SK-N-SH treated with all-trans-retinoic acid at 6 μM for 48 hours (cell line): ENCODE data around the gene MED26.

ENCODE experiments used
- ATAC-seq: fragments of 200-7000 bp; cut with Tn5 transposase; 3 replicates; pipeline ENCODE4 v1.9.1; 2020; ENCODE audit warnings: mild to moderate bottlenecking, moderate library complexity
- ARNTL ChIP-seq: fragments of 450-650 bp; formaldehyde crosslinking; IDR thresholded peaks from 2 replicates; pipeline ENCODE4 v1.5.0; 2020; ENCODE audit warnings: low read depth, mild to moderate bottlenecking, moderate library complexity, borderline replicate concordance
- BACH2 ChIP-seq: fragments of 250-450 bp; sonication (Bioruptor Pico); IDR thresholded peaks from 2 replicates; pipeline ENCODE4 v1.9.0; 2021; ENCODE audit warnings: mild to moderate bottlenecking, borderline replicate concordance
- CSDC2 ChIP-seq: fragments of 250-450 bp; sonication (Bioruptor Pico); IDR thresholded peaks from 2 replicates; pipeline ENCODE4 v1.5.0; 2020; ENCODE audit warnings: mild to moderate bottlenecking, moderate library complexity
- ESRRG ChIP-seq: fragments of 250-450 bp; sonication (Bioruptor Pico); IDR thresholded peaks from 2 replicates; pipeline ENCODE4 v1.6.1; 2021; ENCODE audit warnings: mild to moderate bottlenecking
- GLIS3 ChIP-seq: fragments of 250-450 bp; sonication (Bioruptor Pico); IDR thresholded peaks from 2 replicates; pipeline ENCODE4 v1.5.0; 2020; ENCODE audit warnings: mild to moderate bottlenecking, moderate library complexity
- ISL1 ChIP-seq: fragments of 250-450 bp; sonication (Bioruptor Pico); IDR thresholded peaks from 2 replicates; pipeline ENCODE4 v2.1.2; 2022; ENCODE audit warnings: mild to moderate bottlenecking, moderate library complexity
- OSR1 ChIP-seq: fragments of 250-450 bp; sonication (Bioruptor Pico); IDR thresholded peaks from 2 replicates; pipeline ENCODE4 v1.8.0; 2022; ENCODE audit warnings: moderate library complexity, mild to moderate bottlenecking, inconsistent platforms
- PPARA ChIP-seq: fragments of 250-450 bp; sonication (Bioruptor Pico); IDR thresholded peaks from 2 replicates; pipeline ENCODE4 v1.5.0; 2020; ENCODE audit warnings: mild to moderate bottlenecking, borderline replicate concordance
- RARB ChIP-seq: fragments of 250-450 bp; sonication (Bioruptor Pico); IDR thresholded peaks from 2 replicates; pipeline ENCODE4 v1.8.0; 2021; ENCODE audit warnings: mild to moderate bottlenecking, moderate library complexity
- SNAI2 ChIP-seq: fragments of 250-450 bp; sonication (Bioruptor Pico); IDR thresholded peaks from 2 replicates; pipeline ENCODE4 v1.5.0; 2020; ENCODE audit warnings: mild to moderate bottlenecking, moderate library complexity
- ZC3H10 ChIP-seq: fragments of 250-450 bp; sonication (Bioruptor Pico); IDR thresholded peaks from 2 replicates; pipeline ENCODE4 v1.5.1; 2021; ENCODE audit warnings: mild to moderate bottlenecking, moderate library complexity
- ZFP30 ChIP-seq: fragments of 450-650 bp; formaldehyde crosslinking; IDR thresholded peaks from 2 replicates; pipeline ENCODE4 v1.5.0; 2022; ENCODE audit warnings: mild to moderate bottlenecking, moderate library complexity
- ZNF565 ChIP-seq: fragments of 450-650 bp; formaldehyde crosslinking; conservative IDR thresholded peaks from 2 replicates; pipeline ENCODE4 v1.5.0; 2020; ENCODE audit warnings: low read depth, mild to moderate bottlenecking, moderate library complexity
- ZNF70 ChIP-seq: fragments of 450-650 bp; formaldehyde crosslinking; IDR thresholded peaks from 2 replicates; pipeline ENCODE4 v1.5.0; 2020; ENCODE audit warnings: mild to moderate bottlenecking, moderate library complexity
- ZNF8 ChIP-seq: fragments of 450-650 bp; formaldehyde crosslinking; IDR thresholded peaks from 2 replicates; pipeline ENCODE4 v1.5.0; 2020; ENCODE audit warnings: mild to moderate bottlenecking, moderate library complexity
- TF ChIP-seq, protein P1 (sequence below): fragments of 250-450 bp; sonication (Bioruptor Pico); IDR thresholded peaks from 2 replicates; pipeline ENCODE4 v1.8.0; 2021; ENCODE audit warnings: low read depth, mild to moderate bottlenecking, moderate library complexity, borderline replicate concordance
- TF ChIP-seq, protein P2 (sequence below): fragments of 250-450 bp; sonication (Bioruptor Pico); IDR thresholded peaks from 2 replicates; pipeline ENCODE4 v1.5.0; 2020; ENCODE audit warnings: mild to moderate bottlenecking, moderate library complexity
- TF ChIP-seq, protein P3 (sequence below): fragments of 250-450 bp; sonication (Bioruptor Pico); IDR thresholded peaks from 2 replicates; pipeline ENCODE4 v1.5.1; 2020; ENCODE audit warnings: low read depth, mild to moderate bottlenecking, moderate library complexity
- TF ChIP-seq, protein P4 (sequence below): fragments of 250-450 bp; sonication (Bioruptor Pico); IDR thresholded peaks from 2 replicates; pipeline ENCODE4 v1.8.0; 2020; ENCODE audit warnings: mild to moderate bottlenecking, moderate library complexity, borderline replicate concordance

MED26 gene

DNA sequence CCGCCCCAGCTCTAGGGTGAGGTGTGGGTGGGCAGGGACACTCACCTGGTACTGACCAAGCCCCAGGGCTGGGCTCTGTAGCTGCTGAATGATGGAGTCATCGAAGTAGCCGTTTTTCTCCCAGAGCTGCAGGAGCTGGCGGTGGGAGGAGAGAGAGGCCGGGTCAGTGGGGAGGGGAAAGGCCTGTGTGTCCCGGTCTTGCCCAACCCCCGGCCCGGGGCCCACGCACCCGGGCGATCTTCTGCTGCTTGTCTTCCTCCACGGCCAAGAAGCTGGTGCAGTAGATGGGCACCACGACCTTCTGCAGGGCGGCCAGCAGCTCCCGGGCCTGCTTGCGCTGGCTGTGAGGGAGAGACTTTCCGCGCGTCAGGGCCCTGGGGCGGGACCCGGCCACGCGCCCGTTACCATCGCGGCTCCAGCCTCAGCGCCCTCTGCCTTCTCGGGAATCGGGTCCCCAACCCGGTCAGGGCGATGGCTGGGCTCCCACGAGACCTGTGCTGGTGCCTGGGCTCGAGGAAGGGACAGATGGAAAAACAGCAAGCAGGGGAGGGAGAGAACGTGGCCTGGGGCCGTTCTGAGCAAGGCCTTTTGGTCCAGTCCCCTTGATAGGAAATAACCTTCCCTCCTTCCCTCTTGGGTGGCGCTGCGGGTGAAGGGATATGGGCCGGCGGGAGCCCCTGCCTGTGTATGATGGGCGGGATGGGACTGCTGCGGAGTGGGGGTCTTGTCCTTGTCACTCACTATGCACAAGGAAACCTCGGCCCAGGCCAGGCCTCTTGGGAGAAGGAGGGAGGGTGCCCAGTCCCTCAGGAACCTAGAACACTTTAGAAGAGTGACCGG is 97.2 kb downstream of the MED26 start:
- no peak for ATAC-seq

DNA sequence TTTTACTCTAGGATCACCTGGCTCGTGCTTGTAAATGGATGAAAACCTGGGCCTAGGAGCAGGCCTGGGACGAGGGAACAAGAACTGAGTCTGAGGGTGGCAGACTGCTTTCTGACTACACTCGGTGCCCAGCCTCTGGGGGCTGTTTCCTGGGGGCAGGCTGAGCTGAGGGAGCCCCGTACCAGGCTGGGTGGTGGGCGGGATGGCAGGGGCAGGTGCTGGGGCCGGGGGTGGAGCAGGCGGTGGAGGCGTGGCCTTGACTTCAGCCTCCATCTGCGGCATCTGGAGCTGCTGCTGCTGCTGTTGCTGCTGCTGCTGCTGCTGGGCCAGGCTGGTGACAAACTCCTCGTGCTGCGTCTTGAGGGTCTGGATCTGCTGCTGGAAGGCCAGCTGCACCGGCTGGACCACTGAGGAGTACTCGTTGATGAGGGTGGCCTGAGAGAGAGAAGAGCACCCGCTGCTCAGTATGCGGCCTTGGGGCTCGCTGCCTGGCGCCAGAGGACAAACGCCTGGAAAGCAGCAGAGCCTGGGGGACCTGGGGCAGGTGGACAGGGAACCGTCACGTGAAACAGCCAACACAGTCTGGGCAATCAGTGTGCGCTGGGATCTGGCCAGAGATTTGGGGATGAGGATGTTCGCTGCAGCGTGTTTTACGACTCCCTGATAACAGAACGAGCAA is 98.4 kb downstream of the MED26 start:
- TF ChIP-seq, protein P1, sequence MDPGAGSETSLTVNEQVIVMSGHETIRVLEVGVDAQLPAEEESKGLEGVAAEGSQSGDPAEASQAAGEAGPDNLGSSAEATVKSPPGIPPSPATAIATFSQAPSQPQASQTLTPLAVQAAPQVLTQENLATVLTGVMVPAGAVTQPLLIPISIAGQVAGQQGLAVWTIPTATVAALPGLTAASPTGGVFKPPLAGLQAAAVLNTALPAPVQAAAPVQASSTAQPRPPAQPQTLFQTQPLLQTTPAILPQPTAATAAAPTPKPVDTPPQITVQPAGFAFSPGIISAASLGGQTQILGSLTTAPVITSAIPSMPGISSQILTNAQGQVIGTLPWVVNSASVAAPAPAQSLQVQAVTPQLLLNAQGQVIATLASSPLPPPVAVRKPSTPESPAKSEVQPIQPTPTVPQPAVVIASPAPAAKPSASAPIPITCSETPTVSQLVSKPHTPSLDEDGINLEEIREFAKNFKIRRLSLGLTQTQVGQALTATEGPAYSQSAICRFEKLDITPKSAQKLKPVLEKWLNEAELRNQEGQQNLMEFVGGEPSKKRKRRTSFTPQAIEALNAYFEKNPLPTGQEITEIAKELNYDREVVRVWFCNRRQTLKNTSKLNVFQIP (CRISPR knock-in tag): no peak
- TF ChIP-seq, protein P2, sequence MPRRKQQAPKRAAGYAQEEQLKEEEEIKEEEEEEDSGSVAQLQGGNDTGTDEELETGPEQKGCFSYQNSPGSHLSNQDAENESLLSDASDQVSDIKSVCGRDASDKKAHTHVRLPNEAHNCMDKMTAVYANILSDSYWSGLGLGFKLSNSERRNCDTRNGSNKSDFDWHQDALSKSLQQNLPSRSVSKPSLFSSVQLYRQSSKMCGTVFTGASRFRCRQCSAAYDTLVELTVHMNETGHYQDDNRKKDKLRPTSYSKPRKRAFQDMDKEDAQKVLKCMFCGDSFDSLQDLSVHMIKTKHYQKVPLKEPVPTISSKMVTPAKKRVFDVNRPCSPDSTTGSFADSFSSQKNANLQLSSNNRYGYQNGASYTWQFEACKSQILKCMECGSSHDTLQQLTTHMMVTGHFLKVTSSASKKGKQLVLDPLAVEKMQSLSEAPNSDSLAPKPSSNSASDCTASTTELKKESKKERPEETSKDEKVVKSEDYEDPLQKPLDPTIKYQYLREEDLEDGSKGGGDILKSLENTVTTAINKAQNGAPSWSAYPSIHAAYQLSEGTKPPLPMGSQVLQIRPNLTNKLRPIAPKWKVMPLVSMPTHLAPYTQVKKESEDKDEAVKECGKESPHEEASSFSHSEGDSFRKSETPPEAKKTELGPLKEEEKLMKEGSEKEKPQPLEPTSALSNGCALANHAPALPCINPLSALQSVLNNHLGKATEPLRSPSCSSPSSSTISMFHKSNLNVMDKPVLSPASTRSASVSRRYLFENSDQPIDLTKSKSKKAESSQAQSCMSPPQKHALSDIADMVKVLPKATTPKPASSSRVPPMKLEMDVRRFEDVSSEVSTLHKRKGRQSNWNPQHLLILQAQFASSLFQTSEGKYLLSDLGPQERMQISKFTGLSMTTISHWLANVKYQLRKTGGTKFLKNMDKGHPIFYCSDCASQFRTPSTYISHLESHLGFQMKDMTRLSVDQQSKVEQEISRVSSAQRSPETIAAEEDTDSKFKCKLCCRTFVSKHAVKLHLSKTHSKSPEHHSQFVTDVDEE (CRISPR knock-in tag): no peak
- TF ChIP-seq, protein P3, sequence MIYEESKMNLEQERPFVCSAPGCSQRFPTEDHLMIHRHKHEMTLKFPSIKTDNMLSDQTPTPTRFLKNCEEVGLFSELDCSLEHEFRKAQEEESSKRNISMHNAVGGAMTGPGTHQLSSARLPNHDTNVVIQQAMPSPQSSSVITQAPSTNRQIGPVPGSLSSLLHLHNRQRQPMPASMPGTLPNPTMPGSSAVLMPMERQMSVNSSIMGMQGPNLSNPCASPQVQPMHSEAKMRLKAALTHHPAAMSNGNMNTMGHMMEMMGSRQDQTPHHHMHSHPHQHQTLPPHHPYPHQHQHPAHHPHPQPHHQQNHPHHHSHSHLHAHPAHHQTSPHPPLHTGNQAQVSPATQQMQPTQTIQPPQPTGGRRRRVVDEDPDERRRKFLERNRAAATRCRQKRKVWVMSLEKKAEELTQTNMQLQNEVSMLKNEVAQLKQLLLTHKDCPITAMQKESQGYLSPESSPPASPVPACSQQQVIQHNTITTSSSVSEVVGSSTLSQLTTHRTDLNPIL (CRISPR knock-in tag): no peak
- no peak for TF ChIP-seq ZNF70 (CRISPR knock-in tag)
- TF ChIP-seq RARB (CRISPR knock-in tag): no peak
- no peak for TF ChIP-seq ZFP30 (CRISPR knock-in tag)
- TF ChIP-seq ZNF565 (CRISPR knock-in tag): no peak
- no peak for TF ChIP-seq ESRRG (CRISPR knock-in tag)
- TF ChIP-seq, protein P4, sequence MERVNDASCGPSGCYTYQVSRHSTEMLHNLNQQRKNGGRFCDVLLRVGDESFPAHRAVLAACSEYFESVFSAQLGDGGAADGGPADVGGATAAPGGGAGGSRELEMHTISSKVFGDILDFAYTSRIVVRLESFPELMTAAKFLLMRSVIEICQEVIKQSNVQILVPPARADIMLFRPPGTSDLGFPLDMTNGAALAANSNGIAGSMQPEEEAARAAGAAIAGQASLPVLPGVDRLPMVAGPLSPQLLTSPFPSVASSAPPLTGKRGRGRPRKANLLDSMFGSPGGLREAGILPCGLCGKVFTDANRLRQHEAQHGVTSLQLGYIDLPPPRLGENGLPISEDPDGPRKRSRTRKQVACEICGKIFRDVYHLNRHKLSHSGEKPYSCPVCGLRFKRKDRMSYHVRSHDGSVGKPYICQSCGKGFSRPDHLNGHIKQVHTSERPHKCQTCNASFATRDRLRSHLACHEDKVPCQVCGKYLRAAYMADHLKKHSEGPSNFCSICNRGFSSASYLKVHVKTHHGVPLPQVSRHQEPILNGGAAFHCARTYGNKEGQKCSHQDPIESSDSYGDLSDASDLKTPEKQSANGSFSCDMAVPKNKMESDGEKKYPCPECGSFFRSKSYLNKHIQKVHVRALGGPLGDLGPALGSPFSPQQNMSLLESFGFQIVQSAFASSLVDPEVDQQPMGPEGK (CRISPR knock-in tag): no peak
- no peak for TF ChIP-seq GLIS3
- no peak for TF ChIP-seq BACH2 (CRISPR knock-in tag)
- no peak for TF ChIP-seq ZC3H10 (CRISPR knock-in tag)
- no peak for TF ChIP-seq ZNF8 (CRISPR knock-in tag)
- no peak for TF ChIP-seq ARNTL
- TF ChIP-seq ISL1: no peak
- no peak for TF ChIP-seq SNAI2 (CRISPR knock-in tag)
- no peak for TF ChIP-seq OSR1 (CRISPR knock-in tag)
- ATAC-seq: no peak

More for the DNA sequence above, 97.2 kb downstream of the MED26 start:
- no peak for TF ChIP-seq PPARA (CRISPR knock-in tag)
- TF ChIP-seq ZNF565 (CRISPR knock-in tag): no peak
- TF ChIP-seq BACH2 (CRISPR knock-in tag): no peak
- TF ChIP-seq, protein P2 (CRISPR knock-in tag): no peak
- TF ChIP-seq CSDC2 (CRISPR knock-in tag): no peak
- no peak for TF ChIP-seq SNAI2 (CRISPR knock-in tag)
